Kidney (tissue), 14 donors: ENCODE results near the gene CEP85L. TPM values are rescaled to one million over a fixed set of nuclear protein-coding genes. Genes with fewer than 3 reads are reported as not detected.

Source experiments
- DNase-seq, 5 donors: peaks; one replicate each; pipeline ENCODE4 v3.0.0-alpha.2; 2013 to 2020
- FAIRE-seq: peaks from 2 replicates; lab custom pipeline; 2012; peaks lifted over from hg19 to GRCh38; lab: Jason Lieb, UNC
- H3K27ac ChIP-seq, 2 donors: one replicate each; pipeline ENCODE4 v1.7.0; 2013; ENCODE audit warnings: low read depth in 2 of 2, low read length in 2 of 2, inconsistent platforms in 1 of 2
- H3K27me3 ChIP-seq: one replicate; pipeline ENCODE4 v1.7.1; 2013; ENCODE audit warnings: low read length, inconsistent platforms; ENCODE audit not compliant: control insufficient read depth, insufficient read depth
- H3K36me3 ChIP-seq, 3 donors: one replicate each; pipeline versions ENCODE4 v1.7.0 to v1.7.1; 2013; ENCODE audit warnings: low read length in 3 of 3, control low read depth in 1 of 3, inconsistent platforms in 1 of 3; ENCODE audit not compliant: insufficient read depth in 3 of 3, control insufficient read depth in 2 of 3
- H3K4me1 ChIP-seq, 3 donors: one replicate each; pipeline versions ENCODE4 v1.7.0 to v1.7.1; 2013; ENCODE audit warnings: low read length in 3 of 3, inconsistent platforms in 1 of 3, low read depth in 1 of 3; ENCODE audit not compliant: control insufficient read depth in 2 of 3, insufficient read depth in 2 of 3
- H3K4me3 ChIP-seq, 3 donors: one replicate each; pipeline versions ENCODE4 v1.7.0 to v1.8.1; 2013; ENCODE audit warnings: low read length in 3 of 3, control low read depth in 1 of 3, inconsistent platforms in 1 of 3
- H3K9ac ChIP-seq, 3 donors: one replicate each; pipeline versions ENCODE4 v1.7.0 to v1.7.1; 2013; ENCODE audit warnings: low read length in 3 of 3, control low read depth in 1 of 3, inconsistent platforms in 1 of 3
- H3K9me3 ChIP-seq, 3 donors: one replicate each; pipeline versions ENCODE4 v1.7.0 to v1.7.1; 2013; ENCODE audit warnings: low read length in 3 of 3, control low read depth in 1 of 3, inconsistent platforms in 1 of 3; ENCODE audit not compliant: control insufficient read depth in 2 of 3, insufficient read depth in 1 of 3
- CTCF ChIP-seq: IDR thresholded peaks from 3 replicates; pipeline ENCODE4 v1.5.1; 2012; ENCODE audit warnings: mild to moderate bottlenecking, moderate library complexity, borderline replicate concordance; ENCODE audit not compliant: insufficient read depth; ENCODE audit errors: extremely low read depth
- intact Hi-C: fragments of 100-400 bp; cut with DNase I; formaldehyde crosslinking; loops from one replicate; pipeline ENCODE4 v1.11.1; 2022
- polyA plus RNA-seq: library from polyadenylated mRNA; stranded (reverse); fragments of 350-450 nt; fragmentation: Illumina TruSeq; extraction: RNeasy Lipid Tissue Mini Kit (QIAGEN cat#74804); gene quantifications from one replicate; pipeline ENCODE4 v1.2.3, GENCODE V29; 2014; ENCODE audit warnings: low read depth, low replicate concordance; ENCODE audit not compliant: insufficient read depth
- total RNA-seq: library from RNA; stranded (reverse); fragmentation: NEBNext Ultra II Directional; extraction: Animal tissue kit (Norgen Biotek cat#: 25700); gene quantifications from one replicate; pipeline ENCODE4 v1.2.1, GENCODE V29; 2021
- donor health status: control.
- donor health status: control.
- donor health status: control.
- donor health status: control.
- donor health status: control.
- donor health status: DM: yes; HTN: yes; CAD: no.
- donor health status: Normal renal cell carcinoma (clear cell type).

The CEP85L gene
- total and polyA plus RNA-seq, 2 donors from 2014 or later, result 0.84 to 12.9 TPM

DNA sequence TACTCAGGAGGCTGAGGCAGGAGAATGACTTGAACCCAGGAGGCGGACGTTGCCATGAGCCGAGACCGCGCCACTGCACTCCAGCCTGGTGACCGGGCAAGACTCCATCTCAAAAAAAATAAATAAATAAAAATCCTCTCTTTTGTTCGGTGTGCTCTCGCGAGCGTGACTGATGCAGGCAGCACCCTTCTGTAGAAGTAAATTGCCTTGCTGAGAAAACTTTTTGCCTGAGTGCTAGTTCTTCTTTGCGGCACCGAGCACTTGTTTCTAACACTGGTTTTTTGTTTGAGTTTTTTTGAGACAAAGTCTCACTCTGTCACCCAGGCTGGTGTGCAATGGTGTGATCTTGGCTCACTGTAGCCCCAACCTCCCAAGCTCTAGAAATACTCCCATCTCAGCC lies 72.8 kb downstream of the CEP85L start:
- Histone ChIP-seq H3K9me3 (peaks cover 1 to 20% (median 5%) of the 10 kb centered on the region in 3 donors), H3K9ac (no peak overlapping the region), H3K27ac (no peak overlapping the region), H3K27me3 (no peaks in the 10 kb centered on the region), H3K4me3 (no peak overlapping the region), H3K36me3 (no peaks in the 10 kb centered on the region), H3K4me1 (no peaks in the 10 kb centered on the region)
- no peak for FAIRE-seq
- TF ChIP-seq CTCF, result no peak
- intact Hi-C loops, result no loop called here
- no peak for DNase-seq

GRCh38 chr6:118577972-118578371 lies 73.4 kb downstream of the CEP85L start:
- Histone ChIP-seq H3K36me3 (no peaks in the 10 kb centered on the region), H3K9ac (no peak overlapping the region), H3K4me1 (no peaks in the 10 kb centered on the region), H3K4me3 (no peak overlapping the region), H3K27me3 (no peaks in the 10 kb centered on the region), H3K27ac (no peak overlapping the region), H3K9me3 (peaks cover 1 to 20% (median 5%) of the 10 kb centered on the region in 3 donors)
- no peak for DNase-seq
- no peak for TF ChIP-seq CTCF
- intact Hi-C loops, result no loop called here
- FAIRE-seq, result no peak

GRCh38 chr6:118574051-118574865 lies 77.1 kb downstream of the CEP85L start:
- Histone ChIP-seq H3K36me3 (no peaks in the 10 kb centered on the region), H3K9me3 (peaks cover 1 to 20% (median 5%) of the 10 kb centered on the region in 3 donors), H3K4me3 (no peak overlapping the region), H3K27ac (no peak overlapping the region), H3K4me1 (no peaks in the 10 kb centered on the region), H3K27me3 (no peaks in the 10 kb centered on the region), H3K9ac (no peak overlapping the region)
- DNase-seq (no peak), FAIRE-seq (no peak)
- intact Hi-C loops, result no loop called here
- no peak for TF ChIP-seq CTCF
